GM21390 (cell line): ENCODE measurements around the gene SORL1.
"Not testable (repeated sequence)": the region's sequence is repeated elsewhere in the genome, so short reads cannot be mapped to it uniquely, and the experiment has no call there.

Experiments used
- ATAC-seq: cut with Tn5 transposase; IDR thresholded peaks from one replicate; pipeline ENCODE4 v1.9.1; 2021; ENCODE audit not compliant: unreplicated experiment

The SORL1 gene, protein sequence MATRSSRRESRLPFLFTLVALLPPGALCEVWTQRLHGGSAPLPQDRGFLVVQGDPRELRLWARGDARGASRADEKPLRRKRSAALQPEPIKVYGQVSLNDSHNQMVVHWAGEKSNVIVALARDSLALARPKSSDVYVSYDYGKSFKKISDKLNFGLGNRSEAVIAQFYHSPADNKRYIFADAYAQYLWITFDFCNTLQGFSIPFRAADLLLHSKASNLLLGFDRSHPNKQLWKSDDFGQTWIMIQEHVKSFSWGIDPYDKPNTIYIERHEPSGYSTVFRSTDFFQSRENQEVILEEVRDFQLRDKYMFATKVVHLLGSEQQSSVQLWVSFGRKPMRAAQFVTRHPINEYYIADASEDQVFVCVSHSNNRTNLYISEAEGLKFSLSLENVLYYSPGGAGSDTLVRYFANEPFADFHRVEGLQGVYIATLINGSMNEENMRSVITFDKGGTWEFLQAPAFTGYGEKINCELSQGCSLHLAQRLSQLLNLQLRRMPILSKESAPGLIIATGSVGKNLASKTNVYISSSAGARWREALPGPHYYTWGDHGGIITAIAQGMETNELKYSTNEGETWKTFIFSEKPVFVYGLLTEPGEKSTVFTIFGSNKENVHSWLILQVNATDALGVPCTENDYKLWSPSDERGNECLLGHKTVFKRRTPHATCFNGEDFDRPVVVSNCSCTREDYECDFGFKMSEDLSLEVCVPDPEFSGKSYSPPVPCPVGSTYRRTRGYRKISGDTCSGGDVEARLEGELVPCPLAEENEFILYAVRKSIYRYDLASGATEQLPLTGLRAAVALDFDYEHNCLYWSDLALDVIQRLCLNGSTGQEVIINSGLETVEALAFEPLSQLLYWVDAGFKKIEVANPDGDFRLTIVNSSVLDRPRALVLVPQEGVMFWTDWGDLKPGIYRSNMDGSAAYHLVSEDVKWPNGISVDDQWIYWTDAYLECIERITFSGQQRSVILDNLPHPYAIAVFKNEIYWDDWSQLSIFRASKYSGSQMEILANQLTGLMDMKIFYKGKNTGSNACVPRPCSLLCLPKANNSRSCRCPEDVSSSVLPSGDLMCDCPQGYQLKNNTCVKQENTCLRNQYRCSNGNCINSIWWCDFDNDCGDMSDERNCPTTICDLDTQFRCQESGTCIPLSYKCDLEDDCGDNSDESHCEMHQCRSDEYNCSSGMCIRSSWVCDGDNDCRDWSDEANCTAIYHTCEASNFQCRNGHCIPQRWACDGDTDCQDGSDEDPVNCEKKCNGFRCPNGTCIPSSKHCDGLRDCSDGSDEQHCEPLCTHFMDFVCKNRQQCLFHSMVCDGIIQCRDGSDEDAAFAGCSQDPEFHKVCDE (N-terminal part only)

GRCh38 chr11:121451986-121452608 is at the start of gene SORL1:
SORL1 (plus strand) TSS chr11:121452314; CDS start chr11:121452332, 18 bp downstream.
- ATAC-seq: peak; percentile 57

- no peak for ATAC-seq
These were observed 46.5 kb upstream of the SORL1 start for GRCh38 chr11:121405646-121406045.

- no peak for ATAC-seq
These were observed 45.8 kb upstream of the SORL1 start for GRCh38 chr11:121406291-121406690.

DNA sequence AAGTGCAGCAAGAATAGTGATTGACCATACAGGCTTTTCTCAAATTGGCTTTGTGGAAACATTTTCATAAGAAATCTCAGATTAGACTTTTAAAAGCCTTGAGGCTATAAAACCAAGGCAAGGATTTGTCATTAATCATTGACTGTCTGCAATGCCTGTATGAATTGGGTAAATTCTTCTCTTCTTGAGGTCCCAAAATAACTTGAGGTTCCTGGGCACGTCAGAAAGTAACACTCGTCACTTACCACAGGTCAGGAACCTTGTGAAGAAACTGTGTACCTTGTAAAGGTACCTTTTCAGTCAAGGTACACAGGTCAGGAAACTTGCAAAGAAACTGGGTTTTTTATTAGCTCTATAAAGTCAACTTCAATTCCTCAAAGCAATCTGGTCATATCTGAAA is 43.3 kb upstream of the SORL1 start:
- no peak for ATAC-seq

- ATAC-seq: not testable (repeated sequence)
These were observed 42.1 kb upstream of the SORL1 start for GRCh38 chr11:121410041-121410440.

GRCh38 chr11:121411330-121411729 is 40.8 kb upstream of the SORL1 start:
- not testable (repeated sequence) for ATAC-seq

DNA sequence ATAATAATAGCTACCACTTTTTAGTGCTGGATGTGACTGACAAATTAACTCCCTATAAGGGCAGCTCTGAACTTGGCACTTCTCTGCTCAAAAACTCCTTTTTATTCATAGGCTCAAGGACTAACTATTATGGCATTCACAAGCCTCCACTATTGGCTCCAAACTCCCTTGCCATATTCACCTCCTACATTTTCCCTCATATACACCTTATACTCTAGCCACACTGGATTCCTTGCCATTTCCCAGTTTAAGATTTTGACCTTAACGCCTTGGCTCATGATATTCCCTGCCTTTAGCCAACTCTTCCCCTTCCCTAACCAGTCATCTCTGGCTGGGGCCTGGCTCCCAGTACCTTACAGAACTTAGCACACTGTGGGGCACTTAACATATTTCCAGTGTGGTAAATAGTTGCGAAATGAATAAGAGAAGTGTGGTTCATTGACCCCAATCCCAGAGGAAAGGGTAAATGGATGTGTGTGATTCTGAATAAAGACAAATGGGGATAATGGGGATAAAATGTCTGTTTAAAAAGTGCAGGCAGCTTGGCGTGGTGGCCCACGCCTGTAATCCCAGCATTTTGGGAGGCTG is 40.0 kb upstream of the SORL1 start:
- no peak for ATAC-seq

DNA sequence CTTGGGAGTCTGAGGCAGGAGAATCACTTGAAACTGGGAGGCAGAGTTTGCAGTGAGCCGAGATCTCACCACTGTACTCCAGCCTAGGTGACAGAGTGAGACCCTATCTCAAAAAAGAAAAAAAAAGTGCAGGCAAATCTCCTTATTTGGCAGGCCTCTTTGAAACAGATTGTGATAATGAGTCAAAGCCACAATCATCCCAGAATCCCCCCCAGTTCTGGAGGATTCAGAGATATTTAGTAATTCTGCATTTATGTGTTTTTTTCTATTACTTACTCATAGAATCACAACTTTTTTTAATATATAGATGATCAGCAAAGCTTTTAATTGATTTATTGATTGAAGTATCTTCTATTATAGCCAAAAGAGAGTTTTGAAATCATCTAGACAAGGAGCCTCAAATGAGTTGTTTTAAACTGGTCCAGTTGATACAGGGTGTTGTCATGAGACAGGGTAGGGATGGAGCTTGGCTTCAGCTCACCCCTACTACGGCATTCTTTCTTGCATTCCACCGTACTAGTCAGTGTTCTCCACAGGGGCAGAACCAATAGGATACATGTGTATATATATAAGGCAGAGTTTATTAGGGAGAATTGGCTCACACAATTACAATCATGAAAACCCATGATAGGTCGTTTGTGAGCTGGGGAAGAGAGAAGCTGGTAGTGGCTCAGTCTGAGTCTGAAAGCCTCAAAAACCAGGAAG is 39.3 kb upstream of the SORL1 start:
- ATAC-seq: no peak

GRCh38 chr11:121414141-121414913 is 37.8 kb upstream of the SORL1 start:
- ATAC-seq: no peak

GRCh38 chr11:121415856-121416255 is 36.3 kb upstream of the SORL1 start:
- ATAC-seq: no peak

GRCh38 chr11:121417055-121417551 is 35.0 kb upstream of the SORL1 start:
- peak; percentile 69 for ATAC-seq

DNA sequence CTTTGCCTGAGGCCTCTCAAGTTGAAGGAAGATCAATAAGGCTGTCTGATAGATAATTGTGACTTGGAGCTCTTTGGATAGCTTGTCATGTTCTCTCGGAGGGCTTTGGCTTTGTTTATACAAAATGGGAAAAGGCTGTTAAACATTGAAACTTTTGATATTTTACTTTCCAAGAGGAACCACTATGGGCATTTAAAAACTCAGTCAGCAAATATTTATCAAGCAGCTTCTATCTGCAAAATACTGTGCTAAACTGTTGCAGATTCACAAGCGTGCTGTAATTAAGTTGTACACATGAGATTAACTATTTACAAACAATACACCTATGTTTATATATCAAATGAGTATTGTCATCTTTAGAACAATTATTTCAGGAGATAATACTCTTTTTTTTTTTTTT is 34.5 kb upstream of the SORL1 start:
- no peak for ATAC-seq

DNA sequence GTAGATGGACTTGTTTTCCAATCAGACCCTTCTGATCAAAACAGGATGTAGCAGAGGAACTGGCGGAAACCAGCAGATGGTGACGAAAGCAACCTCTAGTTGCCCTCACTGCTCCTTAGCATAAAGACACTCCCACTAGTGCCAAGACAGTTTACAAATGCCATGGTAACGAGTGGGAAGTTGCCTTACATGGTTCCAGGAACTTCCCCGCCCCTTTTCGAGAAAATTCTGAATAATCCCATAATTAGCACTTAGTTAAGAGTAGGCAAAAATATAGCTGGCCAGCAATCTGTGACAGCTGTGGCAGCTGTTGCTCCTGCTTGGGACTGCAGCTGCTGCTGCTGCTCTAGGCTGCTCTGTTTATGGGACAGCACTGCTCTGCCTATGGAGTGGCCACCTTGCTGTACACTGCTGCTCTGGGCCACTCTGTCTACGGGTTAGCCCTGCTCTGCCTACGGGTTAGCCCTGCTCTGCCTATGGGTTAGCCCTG is 33.4 kb upstream of the SORL1 start:
- ATAC-seq: no peak

- ATAC-seq: no peak
These were observed 32.3 kb upstream of the SORL1 start for GRCh38 chr11:121419836-121420235.

DNA sequence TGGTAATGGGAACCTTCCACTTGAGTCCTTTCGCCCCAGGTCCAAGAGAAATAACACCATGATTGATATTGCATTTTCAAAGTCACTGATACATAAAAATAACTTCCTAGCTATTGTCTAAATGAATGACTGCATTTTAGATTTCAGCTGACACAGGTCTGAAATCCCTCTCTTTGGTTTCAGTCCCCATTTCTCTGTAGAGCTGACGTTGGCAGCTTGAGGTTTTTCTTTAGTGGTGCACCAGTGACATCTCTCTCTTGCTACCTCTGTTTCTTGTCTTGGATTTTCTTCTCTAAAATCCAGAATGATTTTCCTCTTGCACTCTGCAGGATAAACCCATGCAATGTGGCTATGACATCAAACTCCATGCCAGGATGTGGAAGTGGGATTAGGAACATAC is 31.7 kb upstream of the SORL1 start:
- ATAC-seq: no peak

- ATAC-seq: no peak
These were observed 30.8 kb upstream of the SORL1 start for GRCh38 chr11:121421149-121421901.

- peak; percentile 38 for ATAC-seq
These were observed 29.4 kb upstream of the SORL1 start for GRCh38 chr11:121422675-121423074.

GRCh38 chr11:121425828-121426227 is 26.3 kb upstream of the SORL1 start:
- no peak for ATAC-seq
